GM21367 (cell line): ENCODE measurements around the gene FOXO3.

Experiments used
- ATAC-seq: cut with Tn5 transposase; IDR thresholded peaks from one replicate; pipeline ENCODE4 v1.9.1; 2021; ENCODE audit not compliant: unreplicated experiment

FOXO3 gene

DNA sequence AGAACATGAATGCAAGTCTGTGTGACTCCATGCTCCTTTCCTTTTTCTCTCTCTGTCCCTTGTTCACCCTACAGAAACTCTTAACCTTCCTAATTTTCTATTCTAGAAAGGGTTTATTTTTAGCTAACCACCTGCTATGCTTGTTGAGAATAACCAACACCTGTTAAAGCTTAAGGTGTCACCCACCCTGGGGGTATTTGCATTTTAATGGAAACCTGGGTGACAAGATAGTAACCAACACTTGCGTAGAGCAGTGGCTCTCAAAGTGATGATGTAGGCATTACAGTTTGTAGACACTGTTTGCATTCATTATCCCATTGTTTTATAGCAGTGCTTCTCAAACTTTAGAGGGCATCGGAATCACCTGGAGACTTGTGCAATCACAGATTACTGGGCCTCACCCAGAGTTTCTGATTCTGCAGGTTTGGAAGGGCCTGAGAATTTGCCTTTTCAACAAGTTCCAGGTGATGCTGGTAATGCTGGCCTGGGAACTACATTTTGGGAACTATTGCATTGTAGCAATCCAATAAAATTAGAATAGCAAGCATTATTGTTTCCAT, 173.1 kb downstream of the FOXO3 start:
- ATAC-seq, result no peak
